SK-N-SH (cell line): ENCODE measurements around the gene MBD6. TPM values are rescaled to one million over a fixed set of nuclear protein-coding genes. Genes with fewer than 3 reads are reported as not detected.

Experiments used
- CTCF ChIA-PET: fragments of 300-600, 350-600 bp; formaldehyde crosslinking; extraction: SDS; loops from one replicate; lab custom pipeline; 2021; lab: Yijun Ruan, JAX
- POLR2A ChIA-PET: fragments of 350-600 bp; sonication (Branson Sonifier 250); formaldehyde crosslinking; extraction: SDS; loops from one replicate; lab custom pipeline; 2020; ENCODE audit warnings: antibody characterized with exemption, inconsistent platforms; lab: Yijun Ruan, JAX
- DNase-seq: peaks from one replicate; pipeline ENCODE4 v3.0.0; 2012
- H2AFZ ChIP-seq: fragments of 200-600 bp; sonication (generic); 2 replicates; pipeline ENCODE4 v1.8.1; 2016; ENCODE audit warnings: antibody characterized with exemption, mild to moderate bottlenecking, low read depth
- H3F3A ChIP-seq: fragments of 200-600 bp; sonication (generic); replicated peaks from 2 replicates; pipeline ENCODE3; 2016; ENCODE audit warnings: antibody characterized with exemption, mild to moderate bottlenecking; ENCODE audit not compliant: insufficient read depth
- H3K27ac ChIP-seq, 2 experiments: fragments of 200-500 bp in 1 of 2; fragments of 200-600 bp in 1 of 2; sonication (Bioruptor generic) in 1 of 2; sonication (generic), shearing (Covaris generic) in 1 of 2; 2 replicates each; pipeline versions ENCODE4 v1.5.1 to v1.6.1; 2014 to 2016; ENCODE audit warnings: low read depth in 2 of 2, inconsistent platforms in 1 of 2, low read length in 1 of 2, mild to moderate bottlenecking in 1 of 2, mixed read lengths in 1 of 2
- H3K27me3 ChIP-seq: fragments of 200-600 bp; sonication (generic), shearing (Covaris generic); 2 replicates; pipeline ENCODE4 v1.6.1; 2016; ENCODE audit warnings: mixed run types; ENCODE audit not compliant: insufficient read depth
- H3K36me3 ChIP-seq, 2 experiments: fragments of 200-500 bp in 1 of 2; fragments of 200-600 bp in 1 of 2; sonication (Bioruptor generic) in 1 of 2; sonication (generic) in 1 of 2; replicated peaks in 1 of 2; 2 replicates each; pipeline versions ENCODE3 to v1.5.1; 2014 to 2016; ENCODE audit warnings: low read length in 1 of 2, mild to moderate bottlenecking in 1 of 2; ENCODE audit not compliant: insufficient read depth in 2 of 2, control insufficient read depth in 1 of 2
- H3K4me1 ChIP-seq, 2 experiments: fragments of 200-500 bp in 1 of 2; fragments of 200-600 bp in 1 of 2; sonication (Bioruptor generic) in 1 of 2; sonication (generic), shearing (Covaris generic) in 1 of 2; 2 replicates each; pipeline versions ENCODE4 v1.5.1 to v1.6.1; 2014 to 2016; ENCODE audit warnings: low read depth in 1 of 2, low read length in 1 of 2, mixed run types in 1 of 2; ENCODE audit not compliant: insufficient read depth in 2 of 2, control insufficient read depth in 1 of 2
- H3K4me2 ChIP-seq: fragments of 200-600 bp; sonication (generic), shearing (Covaris generic); 2 replicates; pipeline ENCODE4 v1.6.1; 2017; ENCODE audit warnings: mixed run types
- H3K4me3 ChIP-seq, 2 experiments: fragments of 200-500 bp in 1 of 2; fragments of 200-600 bp in 1 of 2; sonication (Bioruptor generic) in 1 of 2; sonication (generic), shearing (Covaris generic) in 1 of 2; 2 replicates each; pipeline versions ENCODE4 v1.5.1 to v1.8.1; 2014 to 2016; ENCODE audit warnings: low read depth in 2 of 2, inconsistent platforms in 1 of 2, low read length in 1 of 2, mild to moderate bottlenecking in 1 of 2, mixed read lengths in 1 of 2, moderate library complexity in 1 of 2
- H3K79me2 ChIP-seq: fragments of 200-600 bp; sonication (generic); 2 replicates; pipeline ENCODE4 v1.8.1; 2017; ENCODE audit warnings: mild to moderate bottlenecking; ENCODE audit not compliant: insufficient read depth
- H3K9ac ChIP-seq: fragments of 200-600 bp; sonication (generic); 2 replicates; pipeline ENCODE4 v1.6.1; 2017; ENCODE audit warnings: mixed run types
- H3K9me2 ChIP-seq: fragments of 200-600 bp; sonication (generic); 2 replicates; pipeline ENCODE4 v1.6.1; 2017; ENCODE audit warnings: mixed run types
- H3K9me3 ChIP-seq: fragments of 200-600 bp; sonication (generic); 2 replicates; pipeline ENCODE4 v1.6.1; 2017; ENCODE audit warnings: mixed run types, mild to moderate bottlenecking, moderate library complexity
- H4K20me1 ChIP-seq: fragments of 200-600 bp; sonication (generic); 2 replicates; pipeline ENCODE4 v1.6.1; 2017; ENCODE audit warnings: mild to moderate bottlenecking, mixed run types; ENCODE audit not compliant: insufficient read depth
- CHD2 ChIP-seq: fragments of 150-350 bp; IDR thresholded peaks from 2 replicates; pipeline ENCODE4 v1.6.1; 2018; ENCODE audit warnings: low read length; ENCODE audit not compliant: partially characterized antibody
- EP300 ChIP-seq, 2 experiments: IDR thresholded peaks; 2 replicates each; pipeline versions ENCODE4 v1.4.0 to v1.6.1; 2012; ENCODE audit warnings: borderline replicate concordance in 1 of 2, low read depth in 1 of 2, low read length in 1 of 2
- FOSL2 ChIP-seq: IDR thresholded peaks from 2 replicates; pipeline ENCODE4 v1.4.0; 2012; ENCODE audit warnings: low read depth, mild to moderate bottlenecking, moderate library complexity, borderline replicate concordance
- FOXM1 ChIP-seq: IDR thresholded peaks from 2 replicates; pipeline ENCODE4 v1.4.0; 2012; ENCODE audit warnings: low read depth, mild to moderate bottlenecking
- MEF2A ChIP-seq: IDR thresholded peaks from 2 replicates; pipeline ENCODE4 v1.4.0; 2012; ENCODE audit warnings: low read depth, borderline replicate concordance
- MXI1 ChIP-seq: IDR thresholded peaks from 2 replicates; pipeline ENCODE4 v1.6.1; 2012; ENCODE audit warnings: mild to moderate bottlenecking, low read depth, low read length, improper control_type of control experiment
- RCOR1 ChIP-seq: fragments of 150-350 bp; IDR thresholded peaks from 2 replicates; pipeline ENCODE4 v1.6.1; 2017; ENCODE audit warnings: antibody characterized with exemption, low read length
- REST ChIP-seq: IDR thresholded peaks from 2 replicates; pipeline ENCODE4 v1.6.1; 2012; ENCODE audit warnings: mild to moderate bottlenecking, low read depth, low read length, moderate library complexity
- TAF1 ChIP-seq: IDR thresholded peaks from 2 replicates; pipeline ENCODE4 v1.6.1; 2012; ENCODE audit warnings: low read depth, mild to moderate bottlenecking, low read length, moderate library complexity, borderline replicate concordance
- TEAD4 ChIP-seq: IDR thresholded peaks from 2 replicates; pipeline ENCODE4 v1.4.0; 2012; ENCODE audit warnings: mild to moderate bottlenecking, borderline replicate concordance; ENCODE audit not compliant: insufficient read depth
- USF1 ChIP-seq: IDR thresholded peaks from 2 replicates; pipeline ENCODE4 v1.4.0; 2012; ENCODE audit warnings: low read depth, borderline replicate concordance
- YY1 ChIP-seq: IDR thresholded peaks from 2 replicates; pipeline ENCODE4 v1.4.0; 2012; ENCODE audit warnings: low read depth, mild to moderate bottlenecking
- WGBS: methylation state at CpG from one replicate; pipeline ENCODE4 v1.1.6; 2017; ENCODE audit warnings: low lambda C conversion rate; 5-methylcytosine and 5-hydroxymethylcytosine counted together
- polyA plus RNA-seq, 3 experiments: library from polyadenylated mRNA; depleted of rRNA; stranded (reverse); fragments of >200 nt; gene quantifications; 2 replicates each; pipeline ENCODE4 v1.2.3, GENCODE V29; 2012
- TF ChIP-seq, protein P1 (sequence below): fragments of 200-600 bp; sonication (generic); IDR thresholded peaks from 2 replicates; pipeline ENCODE4 v1.6.1; 2017; ENCODE audit warnings: antibody characterized with exemption, mild to moderate bottlenecking, moderate library complexity
- TF ChIP-seq, protein P2 (sequence below): fragments of 150-350 bp; IDR thresholded peaks from 2 replicates; pipeline ENCODE4 v1.6.1; 2016; ENCODE audit warnings: mild to moderate bottlenecking, low read depth, low read length

Gene MBD6
- polyA plus RNA-seq, 1 of the 3 experiments (the other 2 are of a cell fraction): 8.6 TPM

GRCh38 chr12:57498571-57498970 lies 24.1 kb upstream of the MBD6 start:
- DNase-seq: no peak
- WGBS: 92% methylated on average over 4 of the region's 4 CpGs
- H3K27me3 ChIP-seq: no peaks in the 10 kb centered on the region
- POLR2A ChIA-PET: interaction anchor here (0.7 kb wide), 1 partner anchor 61 kb away, joined by 5 read pairs; no protein-coding TSS in a partner anchor
- no peak overlapping the region for H3K4me2 ChIP-seq
- no peak overlapping the region for H2AFZ ChIP-seq
- H3K27ac ChIP-seq: no peak overlapping the region
- H4K20me1 ChIP-seq: no peaks in the 10 kb centered on the region
- no peak for TF ChIP-seq TEAD4
- TF ChIP-seq FOXM1: no peak
- no peak for TF ChIP-seq USF1
- TF ChIP-seq FOSL2: no peak
- no peak for TF ChIP-seq CHD2
- no peak for TF ChIP-seq YY1
- no peak for TF ChIP-seq EP300 (IDR thresholded peaks at IDR 0.05; ENCODE audit: borderline replicate concordance in 1 of 2, low read depth in 1 of 2, low read length in 1 of 2)
- no peak for TF ChIP-seq MXI1
- TF ChIP-seq, protein P1, sequence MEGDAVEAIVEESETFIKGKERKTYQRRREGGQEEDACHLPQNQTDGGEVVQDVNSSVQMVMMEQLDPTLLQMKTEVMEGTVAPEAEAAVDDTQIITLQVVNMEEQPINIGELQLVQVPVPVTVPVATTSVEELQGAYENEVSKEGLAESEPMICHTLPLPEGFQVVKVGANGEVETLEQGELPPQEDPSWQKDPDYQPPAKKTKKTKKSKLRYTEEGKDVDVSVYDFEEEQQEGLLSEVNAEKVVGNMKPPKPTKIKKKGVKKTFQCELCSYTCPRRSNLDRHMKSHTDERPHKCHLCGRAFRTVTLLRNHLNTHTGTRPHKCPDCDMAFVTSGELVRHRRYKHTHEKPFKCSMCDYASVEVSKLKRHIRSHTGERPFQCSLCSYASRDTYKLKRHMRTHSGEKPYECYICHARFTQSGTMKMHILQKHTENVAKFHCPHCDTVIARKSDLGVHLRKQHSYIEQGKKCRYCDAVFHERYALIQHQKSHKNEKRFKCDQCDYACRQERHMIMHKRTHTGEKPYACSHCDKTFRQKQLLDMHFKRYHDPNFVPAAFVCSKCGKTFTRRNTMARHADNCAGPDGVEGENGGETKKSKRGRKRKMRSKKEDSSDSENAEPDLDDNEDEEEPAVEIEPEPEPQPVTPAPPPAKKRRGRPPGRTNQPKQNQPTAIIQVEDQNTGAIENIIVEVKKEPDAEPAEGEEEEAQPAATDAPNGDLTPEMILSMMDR: no peak
- TF ChIP-seq RCOR1: no peak
- TF ChIP-seq REST: no peak
- no peak for TF ChIP-seq TAF1
- TF ChIP-seq MEF2A: no peak
- TF ChIP-seq, protein P2, sequence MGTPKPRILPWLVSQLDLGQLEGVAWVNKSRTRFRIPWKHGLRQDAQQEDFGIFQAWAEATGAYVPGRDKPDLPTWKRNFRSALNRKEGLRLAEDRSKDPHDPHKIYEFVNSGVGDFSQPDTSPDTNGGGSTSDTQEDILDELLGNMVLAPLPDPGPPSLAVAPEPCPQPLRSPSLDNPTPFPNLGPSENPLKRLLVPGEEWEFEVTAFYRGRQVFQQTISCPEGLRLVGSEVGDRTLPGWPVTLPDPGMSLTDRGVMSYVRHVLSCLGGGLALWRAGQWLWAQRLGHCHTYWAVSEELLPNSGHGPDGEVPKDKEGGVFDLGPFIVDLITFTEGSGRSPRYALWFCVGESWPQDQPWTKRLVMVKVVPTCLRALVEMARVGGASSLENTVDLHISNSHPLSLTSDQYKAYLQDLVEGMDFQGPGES: no peak
- peaks cover 47 to 71% of the 10 kb centered on the region in 2 experiments for H3K36me3 ChIP-seq
- H3K4me1 ChIP-seq: no peaks in the 10 kb centered on the region
- peaks cover 10% of the 10 kb centered on the region for H3F3A ChIP-seq
- no peaks in the 10 kb centered on the region for H3K9me3 ChIP-seq
- CTCF ChIA-PET: interaction anchor here (0.8 kb wide), 1 partner anchor 135 kb away, joined by 3 read pairs; no protein-coding TSS in a partner anchor
- peaks cover 3% of the 10 kb centered on the region; the same call in 1 of the 2 replicates for H3K79me2 ChIP-seq
- H3K9ac ChIP-seq: no peak overlapping the region
- H3K4me3 ChIP-seq: no peak overlapping the region
- no peaks in the 10 kb centered on the region for H3K9me2 ChIP-seq
